ENCODE data around the gene KIAA0930.
"Not testable (repeated sequence)": the region's sequence is repeated elsewhere in the genome, so short reads cannot be mapped to it uniquely, and the experiment has no call there.

KIAA0930 gene
- long read RNA-seq, donor 1, full-length matches to known transcripts, result 4 of 4 reads
- long read RNA-seq, donor 1, partial matches to known transcripts, result 0 of 4 reads
- long read RNA-seq, donor 1, other reads (novel, unspliced or antisense), result 0 of 4 reads
- long read RNA-seq, donor 2, full-length matches to known transcripts, result 4 of 4 reads
- long read RNA-seq, donor 2, partial matches to known transcripts, result 0 of 4 reads
- long read RNA-seq, donor 2, other reads (novel, unspliced or antisense), result 0 of 4 reads
- long read RNA-seq, donor 3, full-length matches to known transcripts, result 5 of 5 reads
- long read RNA-seq, donor 3, partial matches to known transcripts, result 0 of 5 reads
- long read RNA-seq, donor 3, other reads (novel, unspliced or antisense), result 0 of 5 reads
- long read RNA-seq, donor 4, full-length matches to known transcripts, result 6 of 6 reads
- long read RNA-seq, donor 4, partial matches to known transcripts, result 0 of 6 reads
- long read RNA-seq, donor 4, other reads (novel, unspliced or antisense), result 0 of 6 reads
- long read RNA-seq, donor 5, full-length matches to known transcripts, result 3 of 3 reads
- long read RNA-seq, donor 5, partial matches to known transcripts, result 0 of 3 reads
- long read RNA-seq, donor 5, other reads (novel, unspliced or antisense), result 0 of 3 reads
- long read RNA-seq, donor 6, full-length matches to known transcripts, result 4 of 10 reads
- long read RNA-seq, donor 6, partial matches to known transcripts, result 6 of 10 reads
- long read RNA-seq, donor 6, other reads (novel, unspliced or antisense), result 0 of 10 reads
- long read RNA-seq, donor 7, full-length matches to known transcripts, result 9 of 16 reads
- long read RNA-seq, donor 7, partial matches to known transcripts, result 7 of 16 reads
- long read RNA-seq, donor 7, other reads (novel, unspliced or antisense), result 0 of 16 reads
- long read RNA-seq, donor 8, full-length matches to known transcripts, result 4 of 4 reads
- long read RNA-seq, donor 8, partial matches to known transcripts, result 0 of 4 reads
- long read RNA-seq, donor 8, other reads (novel, unspliced or antisense), result 0 of 4 reads

- DNase-seq, result peak; percentile 58
Measured at GRCh38 chr22:45240810-45241631, at the start of gene KIAA0930. TSS of gene KIAA0930 (minus strand) at chr22:45240894. CDS start at chr22:45240703, 191 bp downstream.

GRCh38 chr22:45286854-45287551, 46.3 kb upstream of the KIAA0930 start:
- no peak for DNase-seq

GRCh38 chr22:45285263-45286058, 44.8 kb upstream of the KIAA0930 start:
- DNase-seq, result no peak

GRCh38 chr22:45284705-45285262, 44.1 kb upstream of the KIAA0930 start, which contains the start of gene UPK3A:
TSS of gene UPK3A (plus strand) at chr22:45284949. CDS start at chr22:45285014, 65 bp downstream.
- peak; percentile 59 for DNase-seq

GRCh38 chr22:45281010-45281409, 40.3 kb upstream of the KIAA0930 start:
- DNase-seq, result no peak

GRCh38 chr22:45280587-45280980, 39.9 kb upstream of the KIAA0930 start:
- no peak for DNase-seq

GRCh38 chr22:45278125-45278524, 37.4 kb upstream of the KIAA0930 start:
- no peak for DNase-seq

- not testable (repeated sequence) for DNase-seq
Measured at GRCh38 chr22:45277720-45278119, 37.0 kb upstream of the KIAA0930 start.

GRCh38 chr22:45276507-45277105, 35.9 kb upstream of the KIAA0930 start:
- no peak for DNase-seq

- no peak for DNase-seq
Measured at GRCh38 chr22:45273452-45274075, 32.9 kb upstream of the KIAA0930 start.

- DNase-seq, result no peak
Measured at GRCh38 chr22:45272498-45272897, 31.8 kb upstream of the KIAA0930 start.

GRCh38 chr22:45271667-45272201, 31.0 kb upstream of the KIAA0930 start:
- no peak for DNase-seq

- no peak for DNase-seq
Measured at GRCh38 chr22:45270095-45271020, 29.7 kb upstream of the KIAA0930 start.

- DNase-seq, result peak; percentile 90
Measured at GRCh38 chr22:45268958-45269844, 28.5 kb upstream of the KIAA0930 start.

GRCh38 chr22:45268167-45268957, 27.7 kb upstream of the KIAA0930 start:
- DNase-seq, result no peak

- no peak for DNase-seq
Measured at GRCh38 chr22:45265535-45265934, 24.8 kb upstream of the KIAA0930 start.
